Small intestine (tissue), 7 donors: ENCODE results near the gene KLHL25. TPM values are rescaled to one million over a fixed set of nuclear protein-coding genes. Genes with fewer than 3 reads are reported as not detected.
A peak's percentile ranks its signal among the peaks of the same experiment; 100 is the strongest.
"Not testable (repeated sequence)": the region's sequence is repeated elsewhere in the genome, so short reads cannot be mapped to it uniquely, and the experiment has no call there.

ENCODE experiments used
- DNase-seq, 2 donors: peaks; one replicate each; pipeline versions ENCODE4 v3.0.0 to v3.0.0-alpha.2; 2013
- FAIRE-seq: peaks from 2 replicates; lab custom pipeline; 2012; peaks lifted over from hg19 to GRCh38; lab: Jason Lieb, UNC
- H3K27ac ChIP-seq, 3 donors: one replicate each; pipeline ENCODE4 v1.5.1; 2013; ENCODE audit warnings: low read length in 2 of 3, mild to moderate bottlenecking in 2 of 3, control low read depth in 1 of 3, inconsistent platforms in 1 of 3, low read depth in 1 of 3, moderate library complexity in 1 of 3
- H3K27me3 ChIP-seq, 3 donors: one replicate each; pipeline ENCODE4 v1.6.1; 2013; ENCODE audit warnings: low read length in 3 of 3, inconsistent platforms in 1 of 3; ENCODE audit not compliant: control insufficient read depth in 3 of 3, insufficient read depth in 3 of 3
- H3K36me3 ChIP-seq, 3 donors: one replicate each; pipeline ENCODE4 v1.6.1; 2013; ENCODE audit warnings: low read length in 3 of 3, inconsistent platforms in 1 of 3, low read depth in 1 of 3, mild to moderate bottlenecking in 1 of 3, moderate library complexity in 1 of 3; ENCODE audit not compliant: control insufficient read depth in 3 of 3, insufficient read depth in 2 of 3
- H3K4me1 ChIP-seq, 3 donors: one replicate each; pipeline ENCODE4 v1.6.1; 2013; ENCODE audit warnings: low read length in 2 of 3, inconsistent platforms in 1 of 3, low read depth in 1 of 3, mild to moderate bottlenecking in 1 of 3, moderate library complexity in 1 of 3; ENCODE audit not compliant: control insufficient read depth in 3 of 3, insufficient read depth in 2 of 3
- H3K4me3 ChIP-seq, 3 donors: one replicate each; pipeline ENCODE4 v1.5.1; 2013; ENCODE audit warnings: low read length in 3 of 3, control low read depth in 1 of 3, inconsistent platforms in 1 of 3, low read depth in 1 of 3, mild to moderate bottlenecking in 1 of 3, moderate library complexity in 1 of 3
- H3K9me3 ChIP-seq, 2 donors: one replicate each; pipeline ENCODE4 v1.6.1; 2013; ENCODE audit warnings: low read depth in 1 of 2, low read length in 1 of 2; ENCODE audit not compliant: control insufficient read depth in 2 of 2, insufficient read depth in 1 of 2
- WGBS, 3 donors: extraction: QIAGEN DNeasy Blood & Tissue Kit; methylation state at CpG; one replicate each; pipeline ENCODE4 v1.1.7; 2013; 5-methylcytosine and 5-hydroxymethylcytosine counted together
- polyA plus RNA-seq, 4 donors: library from polyadenylated mRNA; stranded (reverse) in 3 of 4; unstranded in 1 of 4; fragments of 200-250 nt in 3 of 4; fragments of 120-200 nt in 1 of 4; gene quantifications; one replicate each; pipeline versions ENCODE4 v1.2.1 to v1.2.3, GENCODE V29; 2013
- donor health status: healthy with polysubstance abuse.
- donor health status: control.
- donor health status: control.
- donor health status: Bipolar disorder and iron deficiency.
- donor health status: healthy.

KLHL25 gene
- polyA plus RNA-seq, 4 donors, result 4.2 to 9.5 (median 7.9) TPM

GRCh38 chr15:85825118-85825517, 30.4 kb upstream of the KLHL25 start:
- peaks cover 0 to 5% (median 2%) of the 10 kb centered on the region in 3 donors for H3K4me1 ChIP-seq
- H3K4me3 ChIP-seq, result no peak overlapping the region
- no peak for FAIRE-seq
- no peaks in the 10 kb centered on the region for H3K36me3 ChIP-seq
- peak; percentile 80 to 96 for DNase-seq
- no peaks in the 10 kb centered on the region for H3K9me3 ChIP-seq
- 17 to 49% (median 39%) methylated on average over 4 of the region's 4 CpGs for WGBS, 3 donors
- no peaks in the 10 kb centered on the region for H3K27me3 ChIP-seq
- H3K27ac ChIP-seq, result peak overlapping the region; percentile 0 to 54 (median 53)

GRCh38 chr15:85821545-85821944, 26.8 kb upstream of the KLHL25 start:
- Histone ChIP-seq H3K27ac (no peak overlapping the region), H3K36me3 (no peaks in the 10 kb centered on the region), H3K9me3 (no peaks in the 10 kb centered on the region), H3K4me1 (peaks cover 0 to 5% (median 2%) of the 10 kb centered on the region in 3 donors), H3K27me3 (no peaks in the 10 kb centered on the region), H3K4me3 (no peak overlapping the region)
- FAIRE-seq (no peak), DNase-seq (no peak)
- WGBS, 3 donors, result 84 to 89% (median 87%) methylated on average over 6 of the region's 6 CpGs

GRCh38 chr15:85819938-85820337, 25.2 kb upstream of the KLHL25 start:
- Histone ChIP-seq H3K27ac (no peak overlapping the region), H3K9me3 (no peaks in the 10 kb centered on the region), H3K27me3 (no peaks in the 10 kb centered on the region), H3K4me1 (no peaks in the 10 kb centered on the region), H3K4me3 (no peak overlapping the region), H3K36me3 (no peaks in the 10 kb centered on the region)
- 79 to 93% (median 84%) methylated on average over 5 of the region's 5 CpGs for WGBS, 3 donors
- FAIRE-seq, result no peak
- no peak for DNase-seq

GRCh38 chr15:85813234-85813633, 18.5 kb upstream of the KLHL25 start:
- H3K4me1 ChIP-seq, result no peaks in the 10 kb centered on the region
- DNase-seq (no peak), FAIRE-seq (no peak)
- H3K9me3 ChIP-seq, result no peaks in the 10 kb centered on the region
- H3K4me3 ChIP-seq, result no peak overlapping the region
- H3K27me3 ChIP-seq, result no peaks in the 10 kb centered on the region
- no peaks in the 10 kb centered on the region for H3K36me3 ChIP-seq
- H3K27ac ChIP-seq, result no peak overlapping the region

- Histone ChIP-seq H3K27me3 (no peaks in the 10 kb centered on the region), H3K4me3 (no peak overlapping the region), H3K4me1 (no peaks in the 10 kb centered on the region), H3K27ac (no peak overlapping the region), H3K9me3 (no peaks in the 10 kb centered on the region), H3K36me3 (no peaks in the 10 kb centered on the region)
- DNase-seq (no peak), FAIRE-seq (no peak)
- 65 to 81% (median 73%) methylated on average over 3 of the region's 3 CpGs for WGBS, 3 donors
Measured at GRCh38 chr15:85810075-85810474, 15.3 kb upstream of the KLHL25 start.

- WGBS, 3 donors, result 49 to 68% (median 58%) methylated on average over 3 of the region's 3 CpGs
- FAIRE-seq, result no peak
- Histone ChIP-seq H3K27ac (no peak overlapping the region), H3K27me3 (no peaks in the 10 kb centered on the region), H3K4me3 (no peak overlapping the region), H3K9me3 (no peaks in the 10 kb centered on the region), H3K4me1 (no peaks in the 10 kb centered on the region), H3K36me3 (no peaks in the 10 kb centered on the region)
- no peak for DNase-seq
Measured at GRCh38 chr15:85805420-85805819, 10.7 kb upstream of the KLHL25 start.

- Histone ChIP-seq H3K27me3 (no peaks in the 10 kb centered on the region), H3K4me3 (no peak overlapping the region), H3K27ac (no peak overlapping the region), H3K4me1 (no peaks in the 10 kb centered on the region), H3K36me3 (no peaks in the 10 kb centered on the region), H3K9me3 (no peaks in the 10 kb centered on the region)
- 59 to 66% (median 64%) methylated on average over 7 of the region's 7 CpGs for WGBS, 3 donors
- DNase-seq, result no peak
- FAIRE-seq, result no peak
Measured at GRCh38 chr15:85804481-85805170, 9.9 kb upstream of the KLHL25 start.

- H3K27me3 ChIP-seq, DNase-seq, H3K36me3 ChIP-seq, H3K9me3 ChIP-seq, H3K4me3 ChIP-seq, H3K27ac ChIP-seq, H3K4me1 ChIP-seq, FAIRE-seq: not testable (repeated sequence)
- 83 to 91% (median 86%) methylated on average over 9 of the region's 9 CpGs for whole genome bisulfite sequencing, 3 donors
Measured at GRCh38 chr15:85802617-85803016, 7.9 kb upstream of the KLHL25 start.
